Colonic mucosa (tissue), 4 donors: ENCODE data around the gene NRSN2. TPM values are rescaled to one million over a fixed set of nuclear protein-coding genes. Genes with fewer than 3 reads are reported as not detected.
"Not testable (repeated sequence)": the region's sequence is repeated elsewhere in the genome, so short reads cannot be mapped to it uniquely, and the experiment has no call there.

Source experiments
- DNase-seq: peaks from one replicate; pipeline ENCODE4 v3.0.0-alpha.2; 2020
- H3K27ac ChIP-seq: fragments of 200-600 bp; one replicate; pipeline ENCODE4 v1.8.0; 2021
- H3K27me3 ChIP-seq: fragments of 200-600 bp; one replicate; pipeline ENCODE4 v1.8.0; 2021
- H3K36me3 ChIP-seq: fragments of 200-600 bp; one replicate; pipeline ENCODE4 v1.8.0; 2021
- H3K4me1 ChIP-seq: fragments of 200-600 bp; one replicate; pipeline ENCODE4 v1.8.0; 2021; ENCODE audit warnings: mild to moderate bottlenecking
- H3K4me3 ChIP-seq: fragments of 200-600 bp; one replicate; pipeline ENCODE4 v1.8.0; 2021
- H3K9ac ChIP-seq, 2 donors: one replicate each; pipeline ENCODE4 v1.7.0; 2013; ENCODE audit warnings: control low read depth in 2 of 2, low read depth in 2 of 2, low read length in 2 of 2
- H3K9me3 ChIP-seq: fragments of 200-600 bp; one replicate; pipeline ENCODE4 v1.8.0; 2021
- intact Hi-C: fragments of 100-400 bp; cut with DNase I; formaldehyde crosslinking; loops from one replicate; pipeline ENCODE4 v1.14.1; 2022
- total RNA-seq, 2 donors: library from RNA; stranded (reverse); fragmentation: NEBNext Ultra II Directional in 1 of 2; extraction: Animal tissue kit (Norgen Biotek cat#: 25700) in 1 of 2; gene quantifications; one replicate each; pipeline ENCODE4 v1.2.1, GENCODE V29; 2021
- TF ChIP-seq, protein P1 (sequence below): fragments of 200-600 bp; IDR thresholded peaks from one replicate; pipeline ENCODE4 v1.8.0; 2022; ENCODE audit warnings: antibody characterized with exemption, mild to moderate bottlenecking
- donor health status: healthy.
- donor health status: DM: no; HTN: no; CAD: no.
- donor health status: DM: no; HTN: no; CAD: no.

Gene NRSN2
- total RNA-seq, 2 donors from 2014 or later: 11.2 to 18.3 TPM

DNA sequence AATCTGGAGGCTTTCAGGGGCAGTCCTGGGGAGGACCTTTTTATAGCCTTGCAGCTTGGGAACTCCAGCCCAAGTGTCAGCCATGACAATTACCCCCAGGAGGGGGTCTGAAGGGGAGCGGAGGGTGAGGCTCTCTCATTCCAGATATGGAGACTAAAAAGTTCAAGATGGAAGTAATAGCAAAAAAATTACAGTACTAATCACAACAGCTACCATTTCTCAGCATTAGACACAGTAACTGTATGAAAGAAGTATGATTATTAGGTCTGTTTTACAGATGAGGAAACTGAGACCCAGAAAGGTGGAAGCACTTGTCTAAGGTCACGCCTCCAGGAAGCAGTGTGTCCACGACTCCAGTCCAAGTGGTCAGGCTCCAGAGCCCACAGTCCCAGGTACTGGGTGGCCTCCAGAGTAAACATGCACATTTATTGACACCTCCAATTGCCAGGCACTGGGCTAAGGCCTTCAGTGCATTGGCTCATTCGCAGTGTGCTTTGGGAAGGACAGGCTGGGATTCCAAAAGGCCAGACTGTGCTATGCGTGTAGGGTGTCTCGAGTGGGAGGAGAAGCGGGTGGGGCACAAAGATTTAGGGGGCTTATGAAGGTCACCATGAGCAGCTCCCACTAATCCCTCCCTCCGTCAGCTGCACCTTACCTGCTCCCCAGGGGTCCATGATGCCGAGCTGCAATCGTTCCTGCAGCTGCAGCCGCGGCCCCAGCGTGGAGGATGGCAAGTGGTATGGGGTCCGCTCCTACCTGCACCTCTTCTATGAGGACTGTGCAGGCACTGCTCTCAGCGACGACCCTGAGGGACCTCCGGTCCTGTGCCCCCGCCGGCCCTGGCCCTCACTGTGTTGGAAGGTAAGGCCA, 2.3 kb downstream of the NRSN2 start:
- Histone ChIP-seq H3K27me3 (no peaks in the 10 kb centered on the region), H3K4me1 (no peaks in the 10 kb centered on the region), H3K27ac (peak overlapping the region; percentile 15), H3K9me3 (no peaks in the 10 kb centered on the region), H3K9ac (peak overlapping the region in 1 of 2 donors; percentile 81), H3K36me3 (no peaks in the 10 kb centered on the region), H3K4me3 (no peak overlapping the region)
- intact Hi-C loops: no loop called here
- no peak for DNase-seq
- TF ChIP-seq, protein P1, sequence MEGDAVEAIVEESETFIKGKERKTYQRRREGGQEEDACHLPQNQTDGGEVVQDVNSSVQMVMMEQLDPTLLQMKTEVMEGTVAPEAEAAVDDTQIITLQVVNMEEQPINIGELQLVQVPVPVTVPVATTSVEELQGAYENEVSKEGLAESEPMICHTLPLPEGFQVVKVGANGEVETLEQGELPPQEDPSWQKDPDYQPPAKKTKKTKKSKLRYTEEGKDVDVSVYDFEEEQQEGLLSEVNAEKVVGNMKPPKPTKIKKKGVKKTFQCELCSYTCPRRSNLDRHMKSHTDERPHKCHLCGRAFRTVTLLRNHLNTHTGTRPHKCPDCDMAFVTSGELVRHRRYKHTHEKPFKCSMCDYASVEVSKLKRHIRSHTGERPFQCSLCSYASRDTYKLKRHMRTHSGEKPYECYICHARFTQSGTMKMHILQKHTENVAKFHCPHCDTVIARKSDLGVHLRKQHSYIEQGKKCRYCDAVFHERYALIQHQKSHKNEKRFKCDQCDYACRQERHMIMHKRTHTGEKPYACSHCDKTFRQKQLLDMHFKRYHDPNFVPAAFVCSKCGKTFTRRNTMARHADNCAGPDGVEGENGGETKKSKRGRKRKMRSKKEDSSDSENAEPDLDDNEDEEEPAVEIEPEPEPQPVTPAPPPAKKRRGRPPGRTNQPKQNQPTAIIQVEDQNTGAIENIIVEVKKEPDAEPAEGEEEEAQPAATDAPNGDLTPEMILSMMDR: no peak

DNA sequence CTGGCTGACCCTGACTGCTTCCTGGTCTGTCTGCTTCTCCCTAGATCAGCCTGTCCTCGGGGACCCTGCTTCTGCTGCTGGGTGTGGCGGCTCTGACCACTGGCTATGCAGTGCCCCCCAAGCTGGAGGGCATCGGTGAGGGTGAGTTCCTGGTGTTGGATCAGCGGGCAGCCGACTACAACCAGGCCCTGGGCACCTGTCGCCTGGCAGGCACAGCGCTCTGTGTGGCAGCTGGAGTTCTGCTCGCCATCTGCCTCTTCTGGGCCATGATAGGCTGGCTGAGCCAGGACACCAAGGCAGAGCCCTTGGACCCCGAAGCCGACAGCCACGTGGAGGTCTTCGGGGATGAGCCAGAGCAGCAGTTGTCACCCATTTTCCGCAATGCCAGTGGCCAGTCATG, 6.3 kb downstream of the NRSN2 start:
- Histone ChIP-seq H3K9ac (no peak overlapping the region), H3K9me3 (no peaks in the 10 kb centered on the region), H3K4me1 (no peaks in the 10 kb centered on the region), H3K36me3 (no peaks in the 10 kb centered on the region), H3K27me3 (no peaks in the 10 kb centered on the region), H3K27ac (no peak overlapping the region), H3K4me3 (no peak overlapping the region)
- intact Hi-C loops: loop anchor here (5.0 to 10.0 kb wide), 4 partner anchors 79 to 382 kb away; no protein-coding TSS in a partner anchor
- TF ChIP-seq, protein P1: no peak
- DNase-seq: no peak

DNA sequence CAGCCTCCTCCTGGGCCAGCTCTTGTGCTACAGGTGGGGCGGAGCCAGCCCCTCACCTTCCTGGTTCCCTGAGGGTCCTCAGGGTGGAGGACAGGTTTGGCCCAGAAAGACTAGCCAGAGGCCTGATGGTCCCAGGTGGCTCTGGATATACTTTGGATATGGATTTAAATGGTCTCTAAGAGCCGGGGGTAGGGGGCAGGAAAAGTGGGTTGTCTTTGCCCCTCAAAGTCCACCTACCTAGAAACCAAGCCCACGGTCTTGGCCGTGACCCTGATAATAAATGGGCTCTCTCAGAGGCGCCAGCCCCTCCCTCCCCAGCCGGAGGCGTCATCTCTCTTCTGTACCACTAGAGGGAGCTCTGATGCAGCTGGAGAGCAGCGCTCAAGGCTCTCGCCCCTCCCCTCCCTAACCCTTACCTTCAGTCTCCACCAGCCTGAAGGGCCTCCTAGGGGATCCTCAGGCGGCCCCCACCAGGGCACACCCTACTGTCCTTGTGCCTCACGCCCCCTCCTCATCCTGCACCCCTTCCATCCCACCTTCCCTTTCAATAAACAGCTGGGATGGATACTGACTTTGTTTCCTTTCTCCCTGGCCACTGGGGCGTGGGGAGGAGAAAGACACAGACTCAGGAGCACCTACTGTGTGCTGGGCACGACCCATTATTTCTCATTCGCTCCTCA, 7.5 kb downstream of the NRSN2 start:
- no peaks in the 10 kb centered on the region for H3K4me1 ChIP-seq
- DNase-seq: peak; percentile 77
- intact Hi-C loops: loop anchor here (5.0 to 10.0 kb wide), 4 partner anchors 78 to 380 kb away; no protein-coding TSS in a partner anchor
- no peaks in the 10 kb centered on the region for H3K36me3 ChIP-seq
- H3K27ac ChIP-seq: no peak overlapping the region
- no peak overlapping the region for H3K9ac ChIP-seq
- H3K27me3 ChIP-seq: no peaks in the 10 kb centered on the region
- TF ChIP-seq, protein P1: peak; percentile 89
- no peaks in the 10 kb centered on the region for H3K9me3 ChIP-seq
- H3K4me3 ChIP-seq: no peak overlapping the region

DNA sequence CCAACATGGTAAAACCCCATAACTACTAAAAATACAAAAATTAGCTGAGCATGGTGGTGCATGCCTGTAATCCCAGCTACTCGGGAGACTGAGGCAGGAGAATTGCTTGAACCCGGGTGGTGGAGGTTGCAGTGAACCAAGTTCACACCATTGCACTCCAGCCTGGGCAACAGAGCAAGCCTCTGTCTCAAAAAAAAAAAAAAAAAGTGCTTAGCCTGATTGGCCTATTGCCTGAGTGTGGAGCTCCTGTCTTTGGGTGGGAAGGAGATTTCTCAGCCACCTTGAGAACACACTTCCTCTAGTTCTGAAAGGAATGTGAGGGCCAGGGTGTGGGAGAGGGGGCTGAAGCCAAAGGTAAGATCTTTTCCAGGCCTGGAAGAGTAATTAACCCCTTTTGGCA, 9.2 kb downstream of the NRSN2 start:
- not testable (repeated sequence) for H3K9ac ChIP-seq, H3K9me3 ChIP-seq, H3K4me1 ChIP-seq, DNase-seq, H3K27ac ChIP-seq, H3K36me3 ChIP-seq, H3K27me3 ChIP-seq, H3K4me3 ChIP-seq
- intact Hi-C loops: loop anchor here (10.0 kb wide), 1 partner anchor 379 kb away; no protein-coding TSS in a partner anchor

DNA sequence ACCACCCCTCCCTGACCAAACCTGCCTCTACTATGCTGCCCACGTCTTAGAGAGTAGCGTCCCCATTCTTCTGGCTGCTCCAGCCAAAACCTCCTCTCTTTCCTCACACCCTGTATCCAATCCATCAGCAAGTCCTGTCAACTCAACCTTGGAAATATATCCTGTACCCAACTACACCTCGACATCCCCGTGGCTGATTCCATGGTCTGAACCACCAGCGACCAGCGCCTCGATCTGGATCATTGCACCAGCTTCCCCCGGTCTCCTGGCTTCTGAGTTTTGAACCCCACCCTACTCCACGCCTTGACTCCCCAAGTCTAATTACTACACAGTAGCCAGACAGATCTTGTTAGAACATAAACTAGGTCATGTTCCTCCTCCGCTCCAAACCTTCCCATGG, 9.8 kb downstream of the NRSN2 start:
- no peak overlapping the region for H3K27ac ChIP-seq
- H3K4me1 ChIP-seq: no peaks in the 10 kb centered on the region

More for the DNA sequence above, 9.8 kb downstream of the NRSN2 start:
- intact Hi-C loops: loop anchor here (10.0 kb wide), 1 partner anchor 378 kb away; no protein-coding TSS in a partner anchor
- Histone ChIP-seq H3K9me3 (no peaks in the 10 kb centered on the region), H3K27me3 (no peaks in the 10 kb centered on the region), H3K9ac (no peak overlapping the region), H3K36me3 (no peaks in the 10 kb centered on the region), H3K4me3 (no peak overlapping the region)
- DNase-seq: no peak
- TF ChIP-seq, protein P1: no peak
